B cell (primary cell): ENCODE measurements around the gene CHCHD6. TPM values are rescaled to one million over a fixed set of nuclear protein-coding genes. Genes with fewer than 3 reads are reported as not detected.
A peak's percentile ranks its signal among the peaks of the same experiment; 100 is the strongest.

Experiments used
- ATAC-seq: fragments of 200-7000 bp; cut with Tn5 transposase; one replicate; pipeline ENCODE4 v1.10.0; 2021; ENCODE audit warnings: low read depth, mild to moderate bottlenecking, moderate number of reproducible peaks, moderate library complexity
- CTCF ChIA-PET: fragments of 350-600 bp; sonication (Branson Sonifier 250); formaldehyde crosslinking; loops from one replicate; lab custom pipeline; 2021; ENCODE audit warnings: antibody characterized with exemption, inconsistent platforms; lab: Charles Lee
- POLR2A ChIA-PET: fragments of 350-600 bp; sonication (Branson Sonifier 250); formaldehyde crosslinking; loops from one replicate; lab custom pipeline; 2021; ENCODE audit warnings: antibody characterized with exemption; lab: Charles Lee
- DNase-seq: peaks from one replicate; pipeline ENCODE4 v3.0.0; 2013
- H2AFZ ChIP-seq: 2 replicates; pipeline ENCODE4 v1.6.1; 2012; ENCODE audit warnings: mild to moderate bottlenecking, low read depth, low read length; ENCODE audit not compliant: insufficient read depth, poor library complexity, severe bottlenecking
- H3K27ac ChIP-seq, 2 donors: 1 replicate in 1 of 2; 2 replicates in 1 of 2; pipeline ENCODE4 v1.5.1; 2012 to 2013; ENCODE audit warnings: low read length in 2 of 2, mild to moderate bottlenecking in 2 of 2, moderate library complexity in 1 of 2
- H3K27me3 ChIP-seq, 4 experiments: fragments of 200-600 bp in 1 of 4; sonication (generic) in 1 of 4; replicated peaks in 1 of 4; 1 replicate in 2 of 4; 2 replicates in 2 of 4; pipeline versions ENCODE4 v1.6.1 to v1.7.0; 2013 to 2016; ENCODE audit warnings: low read length in 3 of 4, mild to moderate bottlenecking in 2 of 4, mixed read lengths in 1 of 4, moderate library complexity in 1 of 4; ENCODE audit not compliant: insufficient read depth in 4 of 4, control insufficient read depth in 3 of 4; ENCODE audit errors: control extremely low read depth in 1 of 4
- H3K36me3 ChIP-seq, 2 experiments: replicated peaks in 1 of 2; 1 replicate in 1 of 2; 2 replicates in 1 of 2; pipeline versions ENCODE4 v1.6.1 to v1.7.1; 2013; ENCODE audit warnings: low read length in 1 of 2; ENCODE audit not compliant: insufficient read depth in 2 of 2, control insufficient read depth in 1 of 2; ENCODE audit errors: control extremely low read depth in 1 of 2, extremely low read depth in 1 of 2
- H3K4me1 ChIP-seq, 2 donors: fragments of 200-600 bp in 1 of 2; sonication (generic) in 1 of 2; 1 replicate in 1 of 2; 2 replicates in 1 of 2; pipeline versions ENCODE4 v1.5.1 to v1.6.1; 2013 to 2017; ENCODE audit warnings: low read length in 2 of 2; ENCODE audit not compliant: control insufficient read depth in 2 of 2, insufficient read depth in 2 of 2
- H3K4me2 ChIP-seq: replicated peaks from 2 replicates; pipeline ENCODE3; 2012; ENCODE audit warnings: mild to moderate bottlenecking, low read depth, low read length; ENCODE audit not compliant: poor library complexity, severe bottlenecking
- H3K4me3 ChIP-seq, 5 experiments: fragments of 200-600 bp in 1 of 5; sonication (generic) in 1 of 5; 1 replicate in 3 of 5; 2 replicates in 2 of 5; pipeline versions ENCODE4 v1.5.1 to v1.7.0; 2011 to 2016; ENCODE audit warnings: low read length in 4 of 5, mild to moderate bottlenecking in 4 of 5, low read depth in 2 of 5, control low read depth in 1 of 5, moderate library complexity in 1 of 5; ENCODE audit not compliant: insufficient read depth in 1 of 5; ENCODE audit errors: control extremely low read depth in 1 of 5, extremely low read depth in 1 of 5
- H3K79me2 ChIP-seq: fragments of 200-600 bp; sonication (generic); one replicate; pipeline ENCODE4 v1.6.0; 2016; ENCODE audit warnings: low read length; ENCODE audit not compliant: control insufficient read depth, insufficient read depth
- H3K9ac ChIP-seq: fragments of 200-600 bp; sonication (generic); 2 replicates; pipeline ENCODE4 v1.6.1; 2017; ENCODE audit warnings: mild to moderate bottlenecking, low read length, moderate library complexity
- H3K9me3 ChIP-seq, 3 donors: one replicate each; pipeline versions ENCODE4 v1.6.1 to v1.7.1; 2013; ENCODE audit warnings: low read length in 2 of 3; ENCODE audit not compliant: control insufficient read depth in 2 of 3, insufficient read depth in 1 of 3; ENCODE audit errors: control extremely low read depth in 1 of 3
- H4K20me1 ChIP-seq: 2 replicates; pipeline ENCODE4 v1.6.0; 2012; ENCODE audit warnings: mild to moderate bottlenecking, low read length; ENCODE audit not compliant: insufficient read depth, control insufficient read depth, poor library complexity, severe bottlenecking
- H3K27ac Mint-ChIP-seq: one replicate; pipeline ENCODE4 v1.8.0; 2021; ENCODE audit warnings: mixed read lengths
- H3K27me3 Mint-ChIP-seq: one replicate; pipeline ENCODE4 v1.8.0; 2021; ENCODE audit warnings: mixed read lengths
- H3K4me1 Mint-ChIP-seq: one replicate; pipeline ENCODE4 v1.8.0; 2021; ENCODE audit warnings: mixed read lengths
- H3K4me3 Mint-ChIP-seq: one replicate; pipeline ENCODE4 v1.8.0; 2021; ENCODE audit warnings: mixed read lengths
- H3K9me3 Mint-ChIP-seq: one replicate; pipeline ENCODE4 v1.8.0; 2022; ENCODE audit warnings: mixed read lengths; ENCODE audit not compliant: insufficient read depth
- CTCF ChIP-seq: fragments of 200-600 bp; IDR thresholded peaks from one replicate; pipeline ENCODE4 v1.8.0; 2022; ENCODE audit warnings: antibody characterized with exemption, mild to moderate bottlenecking
- EZH2 ChIP-seq: IDR thresholded peaks from 2 replicates; pipeline ENCODE4 v1.6.1; 2012; ENCODE audit warnings: borderline replicate concordance, low read depth, mild to moderate bottlenecking, moderate library complexity, low read length; ENCODE audit not compliant: insufficient read depth, poor library complexity, severe bottlenecking
- whole genome bisulfite sequencing: methylation state at CpG from one replicate; pipeline ENCODE4 v1.1.5; 2013; ENCODE audit warnings: missing lambda C conversion rate; ENCODE audit not compliant: insufficient coverage; 5-methylcytosine and 5-hydroxymethylcytosine counted together
- intact Hi-C: fragments of 100-400 bp; cut with micrococcal nuclease; formaldehyde crosslinking; loops from one replicate; pipeline ENCODE4 v1.10.0; 2022
- polyA plus RNA-seq: library from polyadenylated mRNA; depleted of rRNA; stranded (reverse); fragments of >200 nt; gene quantifications from 2 replicates; pipeline ENCODE4 v1.2.3, GENCODE V29; 2012
- total RNA-seq, 2 donors: library from RNA; stranded (reverse); fragments of 120-200 nt in 1 of 2; gene quantifications; 1 replicate in 1 of 2; 2 replicates in 1 of 2; pipeline versions ENCODE4 v1.2.3 to v1.2.4, GENCODE V29; 2013 to 2022

The CHCHD6 gene
- total and polyA plus RNA-seq, 2 donors (not counting 1 experiment from before 2014, with no cell fraction given), result 8.0 to 13.5 TPM

- H3K4me2 ChIP-seq, result no peak overlapping the region
- peaks cover 0 to 6% of the 10 kb centered on the region in 2 experiments for H3K36me3 ChIP-seq
- H4K20me1 ChIP-seq, result no peaks in the 10 kb centered on the region
- Mint-ChIP-seq H3K27me3 (no peaks in the 10 kb centered on the region), H3K27ac (no peak overlapping the region), H3K4me3 (no peak overlapping the region), H3K4me1 (peaks cover 15% of the 10 kb centered on the region), H3K9me3 (peaks cover 2% of the 10 kb centered on the region)
- peaks cover 0 to 13% of the 10 kb centered on the region in 2 donors for H3K4me1 ChIP-seq
- H3K9ac ChIP-seq, result no peak overlapping the region
- ATAC-seq (no peak), DNase-seq (no peak)
- intact Hi-C loops, result no loop called here
- ChIA-PET CTCF (no interaction called here), POLR2A (no interaction called here)
- H3K4me3 ChIP-seq, result no peak overlapping the region
- H3K27ac ChIP-seq, result no peak overlapping the region
- no peaks in the 10 kb centered on the region for H3K27me3 ChIP-seq
- 100% methylated on average over 1 of the region's 7 CpGs for WGBS
- H3K79me2 ChIP-seq, result no peaks in the 10 kb centered on the region
- no peak overlapping the region for H2AFZ ChIP-seq
- TF ChIP-seq EZH2, result no peak
- no peak for TF ChIP-seq CTCF
- no peaks in the 10 kb centered on the region for H3K9me3 ChIP-seq
These were observed 26.3 kb downstream of the CHCHD6 start for GRCh38 chr3:126730376-126730775.

GRCh38 chr3:126731044-126731443 is 27.0 kb downstream of the CHCHD6 start:
- Mint-ChIP-seq H3K9me3 (no peaks in the 10 kb centered on the region), H3K27me3 (no peaks in the 10 kb centered on the region), H3K4me1 (peaks cover 15% of the 10 kb centered on the region), H3K27ac (peak overlapping the region; percentile 50), H3K4me3 (no peak overlapping the region)
- H3K79me2 ChIP-seq, result no peaks in the 10 kb centered on the region
- H4K20me1 ChIP-seq, result no peaks in the 10 kb centered on the region
- peak; percentile 10 for ATAC-seq
- no peak overlapping the region for H3K27ac ChIP-seq
- no peaks in the 10 kb centered on the region for H3K9me3 ChIP-seq
- peak overlapping the region; percentile 29 for H3K4me2 ChIP-seq
- peaks cover 0 to 6% of the 10 kb centered on the region in 2 experiments for H3K36me3 ChIP-seq
- H3K9ac ChIP-seq, result no peak overlapping the region
- H3K27me3 ChIP-seq, result no peaks in the 10 kb centered on the region
- H3K4me1 ChIP-seq, result peaks cover 0 to 13% of the 10 kb centered on the region in 2 donors
- H2AFZ ChIP-seq, result no peak overlapping the region
- no peak overlapping the region for H3K4me3 ChIP-seq
- peak; percentile 13 for DNase-seq
- ChIA-PET CTCF (interaction anchor here (0.7 kb wide), 1 partner anchor 634 kb away, joined by 4 read pairs; no protein-coding TSS in a partner anchor), POLR2A (no interaction called here)
- TF ChIP-seq EZH2, result no peak
- intact Hi-C loops, result no loop called here
- 0% methylated on average over 3 of the region's 3 CpGs for WGBS
